Left renal cortex interstitium (tissue), 4 donors: ENCODE data around the gene KRT38. TPM values are rescaled to one million over a fixed set of nuclear protein-coding genes. Genes with fewer than 3 reads are reported as not detected.

Experiments used
- DNase-seq, 4 donors: peaks; one replicate each; pipeline ENCODE4 v3.0.0-alpha.2; 2013; ENCODE audit warnings: low read depth in 4 of 4, low spot score in 2 of 4, missing footprints in 1 of 4
- polyA plus RNA-seq, 4 donors: library from polyadenylated mRNA; unstranded; fragments of 120-200 nt; gene quantifications; one replicate each; pipeline ENCODE4 v1.2.1, GENCODE V29; 2013; ENCODE audit not compliant: insufficient read length in 4 of 4

KRT38 gene
- polyA plus RNA-seq: not detected

DNA sequence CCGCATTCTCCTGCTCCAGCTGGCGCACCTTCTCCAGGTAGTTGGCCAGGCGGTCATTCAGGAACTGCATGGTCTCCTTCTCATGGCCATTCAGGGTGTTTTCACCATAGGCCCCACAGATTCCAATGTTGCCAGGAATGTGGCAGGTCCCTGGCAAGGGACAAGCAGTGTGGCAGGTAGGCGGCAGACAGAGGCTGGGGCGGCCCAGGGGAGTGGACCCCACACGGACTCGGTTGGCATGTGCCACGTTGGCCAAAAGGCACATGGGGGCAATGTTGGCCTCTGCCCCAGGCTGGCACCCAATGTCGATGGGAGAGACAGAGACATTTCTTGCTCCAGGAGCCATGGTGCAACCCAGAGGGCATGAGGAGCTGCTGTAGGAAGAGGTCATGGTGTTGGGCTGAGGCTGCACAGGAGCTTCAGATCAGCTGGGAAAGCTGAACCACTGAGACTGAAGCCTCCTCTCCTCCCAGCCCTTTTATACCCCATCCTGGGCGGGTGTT lies at the start of gene KRT38:
KRT38 (minus strand) TSS at position 453 of the 503 bp plus-strand sequence; CDS start at position 391, 62 bp downstream.
- DNase-seq: no peak

DNA sequence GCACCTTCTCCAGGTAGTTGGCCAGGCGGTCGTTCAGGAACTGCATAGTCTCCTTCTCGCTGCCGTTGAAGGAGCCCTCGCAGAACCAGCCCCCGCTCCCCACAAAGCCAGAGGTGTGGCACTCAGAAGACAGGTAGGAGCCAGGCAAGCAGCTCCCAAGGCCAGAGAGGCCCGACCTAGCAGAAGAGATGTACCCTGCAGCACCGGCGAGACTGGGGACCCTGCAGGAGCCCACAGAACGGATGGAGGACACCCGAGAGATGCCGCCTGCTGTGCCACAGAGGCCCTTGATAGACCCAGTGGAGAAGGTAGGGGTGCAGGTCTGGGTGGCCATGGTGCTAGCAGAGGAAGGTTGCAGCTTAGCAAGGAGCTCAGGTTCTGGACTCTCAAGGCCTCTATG lies 48.7 kb upstream of the KRT38 start, which contains the start of gene KRT36:
KRT36 (minus strand) TSS at position 380 of the 400 bp plus-strand sequence; CDS start at position 334, 46 bp downstream.
- no peak for DNase-seq

GRCh38 chr17:41486809-41487530 lies 46.2 kb upstream of the KRT38 start:
- no peak for DNase-seq

DNA sequence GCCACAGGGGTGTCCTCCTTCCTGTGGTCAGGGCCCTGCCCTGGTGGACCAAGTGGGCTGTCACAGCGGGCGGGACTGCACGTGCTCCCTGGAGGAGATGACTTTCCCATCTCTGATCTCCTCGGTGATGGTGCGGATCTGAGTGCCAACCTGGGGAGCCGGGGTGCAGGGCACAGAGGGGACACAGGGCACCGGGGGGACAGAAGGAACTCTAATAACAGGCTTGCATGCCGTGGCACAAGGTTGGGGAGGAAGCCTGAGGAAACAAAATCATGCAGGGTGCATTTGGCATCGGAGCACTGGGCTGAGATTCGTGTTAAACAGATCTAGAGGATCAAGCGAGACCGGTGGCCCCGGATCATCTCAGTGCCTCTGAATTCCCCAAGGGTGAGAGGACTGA lies 45.5 kb upstream of the KRT38 start:
- DNase-seq: no peak

DNA sequence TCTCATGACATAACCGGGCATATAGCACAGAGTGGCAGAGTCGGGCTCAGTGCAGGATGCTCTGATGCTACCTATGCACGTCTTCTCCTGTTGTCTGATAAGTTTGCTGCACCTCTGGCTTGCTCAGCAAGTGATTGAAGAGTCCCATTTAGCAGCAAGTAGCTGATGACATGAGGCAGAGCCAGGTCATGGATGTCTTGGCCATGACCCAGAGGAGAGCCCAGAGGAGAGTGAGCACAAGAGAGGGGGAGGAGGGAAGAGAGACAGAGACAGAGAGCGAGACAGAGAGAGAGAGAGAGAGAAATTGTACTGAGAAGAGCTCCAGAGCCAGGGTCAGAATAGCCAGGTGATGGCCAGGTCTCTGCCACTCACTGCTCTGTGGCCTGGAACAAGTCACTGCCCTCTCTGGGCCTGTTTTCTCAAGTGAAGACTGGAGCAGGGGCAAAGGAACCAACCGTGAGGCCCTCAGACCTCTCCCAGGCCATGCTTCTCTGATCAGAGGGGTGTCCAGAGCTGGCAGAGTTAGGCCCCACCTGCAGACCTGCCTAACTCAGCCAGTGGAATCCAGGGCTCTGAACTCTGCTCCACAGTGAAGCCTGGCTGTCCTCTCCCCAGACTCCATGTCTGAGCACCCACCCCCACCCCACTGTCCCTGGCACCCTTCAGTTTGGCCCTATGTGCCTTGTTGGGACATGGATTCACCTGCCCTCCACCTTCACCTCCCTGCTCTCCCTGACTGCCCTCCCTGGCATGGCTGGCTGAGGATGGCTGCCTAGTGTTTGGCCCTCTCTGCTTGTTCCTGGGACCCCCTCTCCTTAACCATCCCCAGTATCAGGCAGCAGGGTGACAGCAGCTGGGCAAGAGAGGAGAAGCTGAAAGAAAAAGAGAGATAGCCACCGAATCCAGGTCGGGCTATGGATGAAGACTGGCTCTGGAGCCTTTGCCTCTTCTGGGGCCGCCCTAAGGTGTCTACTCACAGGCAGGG lies 44.4 kb upstream of the KRT38 start:
- no peak for DNase-seq

DNA sequence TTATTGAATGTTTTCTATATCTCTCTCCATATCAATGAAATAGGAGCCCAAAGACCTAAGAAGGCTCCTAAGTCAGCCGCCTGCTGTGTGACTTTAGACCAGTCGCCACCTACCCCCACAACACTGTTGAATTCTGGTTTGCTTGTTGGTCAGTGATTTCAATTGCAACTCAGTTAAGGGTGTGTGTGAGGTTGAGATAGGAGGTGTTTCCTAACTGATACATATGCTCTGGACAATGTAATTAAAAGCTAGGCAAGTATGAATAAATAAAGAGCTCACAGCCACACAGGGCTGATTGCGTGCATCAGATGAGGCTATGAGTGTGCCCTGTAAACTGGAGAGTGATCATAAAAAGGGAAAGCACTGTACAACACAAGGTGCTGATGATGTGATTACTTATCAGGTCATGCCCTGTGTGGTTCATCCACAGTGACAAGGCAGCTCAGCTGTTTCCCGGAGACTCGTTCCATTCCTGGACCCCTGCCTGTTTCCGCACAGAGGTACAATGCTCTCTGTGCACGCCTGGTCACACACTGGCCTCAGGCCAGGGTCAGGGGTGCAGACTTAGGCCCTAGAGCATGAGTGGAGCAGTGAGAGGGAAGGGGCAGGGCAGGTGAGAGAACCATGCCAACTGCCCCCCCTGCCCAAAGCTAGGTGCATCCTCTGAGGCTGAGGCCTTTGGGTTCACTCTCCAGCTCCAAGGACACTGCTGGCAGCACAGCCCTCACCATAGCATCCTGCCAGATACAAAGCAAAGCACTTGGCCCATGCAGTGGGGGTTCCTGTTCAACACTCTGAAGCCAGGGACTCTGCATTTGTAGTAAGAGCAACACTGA lies 43.4 kb upstream of the KRT38 start:
- DNase-seq: no peak

DNA sequence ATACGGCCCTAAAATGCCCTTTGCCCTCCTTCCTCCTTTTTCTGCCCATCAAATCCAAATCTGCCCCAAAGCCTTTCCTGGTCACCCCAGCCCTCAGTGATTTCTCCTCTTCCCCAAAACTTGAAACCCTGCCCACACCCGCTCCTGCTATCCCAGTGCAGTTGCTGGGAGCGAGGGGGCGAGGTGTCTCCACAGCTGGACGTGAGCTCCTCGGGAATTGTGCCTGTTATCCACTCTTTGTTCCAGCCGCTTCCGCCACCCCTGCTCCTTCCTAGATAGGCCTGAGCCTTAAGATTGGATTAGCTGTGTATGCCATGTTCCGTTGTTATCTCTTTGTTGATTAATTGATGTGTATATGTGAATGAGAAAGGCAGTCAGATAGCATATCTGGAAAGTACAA lies 42.7 kb upstream of the KRT38 start:
- DNase-seq: no peak

DNA sequence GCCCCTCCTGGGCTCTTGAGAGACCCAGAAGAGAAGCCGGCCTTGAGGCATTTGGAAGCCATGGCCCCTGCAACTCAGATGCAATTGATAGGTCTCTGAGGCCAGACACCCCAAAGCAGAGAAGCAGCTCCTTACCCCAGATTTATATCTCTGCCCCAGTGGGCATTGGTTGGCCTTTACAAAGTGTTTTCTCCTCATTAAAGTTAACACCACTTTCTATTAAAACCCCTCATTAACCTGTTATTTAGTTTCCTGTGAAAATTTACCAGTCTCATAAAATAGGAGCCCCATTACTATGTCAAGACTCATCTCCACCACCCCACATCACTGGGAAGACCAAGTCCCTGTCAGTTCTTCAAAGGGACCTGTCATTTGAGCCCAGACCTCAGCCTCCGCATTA lies 40.3 kb upstream of the KRT38 start, which contains the start of gene KRT35:
KRT35 (minus strand) TSS at position 116 of the 400 bp plus-strand sequence; CDS start at position 62, 54 bp downstream.
- peak in 2 of 4 donors; percentile 13 to 14 for DNase-seq

- no peak for DNase-seq
Observed at GRCh38 chr17:41480581-41480980, 39.8 kb upstream of the KRT38 start.

DNA sequence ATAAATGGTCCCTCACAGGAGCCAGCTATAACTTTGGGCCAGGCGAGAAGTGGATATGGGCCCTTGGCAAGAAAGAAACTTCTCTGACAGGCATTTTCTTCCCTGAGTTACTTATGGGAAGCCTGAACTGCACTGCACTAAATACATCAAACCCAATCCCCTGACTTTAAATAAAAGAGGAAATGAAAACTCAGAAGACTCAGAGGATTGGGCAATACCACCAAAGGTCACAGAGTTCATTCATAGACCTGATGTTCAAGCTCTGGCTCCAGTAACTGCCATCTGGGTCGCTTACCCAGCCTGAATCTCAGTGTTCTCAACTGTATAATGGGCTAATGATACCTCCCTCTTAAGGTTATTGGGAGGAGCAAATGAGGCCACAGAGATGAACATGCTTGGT lies 39.4 kb upstream of the KRT38 start:
- no peak for DNase-seq

GRCh38 chr17:41478237-41478636 lies 37.5 kb upstream of the KRT38 start:
- DNase-seq: no peak

DNA sequence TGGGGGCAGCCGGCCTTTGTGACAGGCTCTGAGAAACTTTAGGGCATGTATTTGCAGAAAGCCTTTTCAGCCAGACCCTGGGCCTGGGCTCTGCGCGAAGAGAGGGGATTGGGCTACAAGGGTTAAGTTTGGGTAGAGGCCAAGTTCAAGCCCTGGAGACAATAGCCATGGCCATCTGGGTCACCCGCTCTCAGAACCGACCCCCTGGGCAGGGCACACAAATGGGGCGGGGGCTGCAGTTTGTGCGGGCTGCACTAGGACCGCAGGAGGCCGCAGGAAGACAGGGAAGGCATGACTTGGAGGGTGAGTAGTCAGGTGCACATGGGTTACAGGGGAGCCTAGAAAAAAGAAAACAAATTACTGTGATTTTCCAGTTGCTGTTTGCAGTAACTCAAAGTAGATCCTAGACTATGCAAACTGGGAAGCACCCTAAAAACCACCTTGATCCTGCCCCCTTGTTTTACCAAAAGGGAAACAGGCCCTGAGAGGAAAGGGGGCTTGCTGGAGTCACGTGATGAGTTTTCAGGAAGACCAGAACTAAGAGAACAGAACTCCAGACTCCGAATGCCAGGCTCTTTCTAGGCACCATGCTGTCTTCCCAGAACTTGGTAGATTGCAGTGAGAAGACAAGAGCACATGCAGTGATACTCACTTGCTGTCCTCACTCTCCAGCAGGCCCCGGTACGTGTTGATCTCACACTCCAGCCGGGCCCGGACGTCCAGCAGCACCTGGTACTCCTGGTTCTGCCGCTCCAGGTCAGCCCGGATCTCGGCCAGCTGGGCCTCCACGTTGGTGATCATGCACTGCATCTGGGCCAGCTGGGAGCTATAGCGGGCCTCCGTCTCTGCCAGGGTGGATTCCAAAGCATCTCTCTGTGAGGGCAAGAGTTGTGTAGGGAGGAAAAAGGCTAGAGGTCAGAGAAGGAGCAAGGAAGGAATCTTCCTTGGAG lies 36.4 kb upstream of the KRT38 start:
- DNase-seq: no peak

DNA sequence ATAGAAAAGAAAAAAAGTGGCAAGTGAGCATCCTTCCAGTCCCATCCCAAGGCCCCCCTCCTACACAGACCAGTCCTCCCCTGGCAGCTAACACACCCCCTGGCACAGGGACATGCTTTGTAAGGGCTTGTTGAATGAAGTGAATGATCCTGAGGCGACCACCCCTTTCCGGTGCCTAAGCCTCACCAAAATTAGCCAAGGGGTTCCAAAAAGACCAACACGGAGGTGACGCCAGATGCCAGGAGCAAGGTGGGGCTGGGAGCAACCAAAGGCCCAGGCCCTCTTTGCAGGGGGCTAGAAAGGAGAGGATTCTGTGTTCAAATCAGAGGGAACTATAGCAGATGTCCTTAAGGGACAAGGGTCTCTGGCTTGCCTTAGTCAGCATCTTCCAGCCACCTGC lies 34.6 kb upstream of the KRT38 start:
- DNase-seq: no peak

- no peak for DNase-seq
Observed at GRCh38 chr17:41474863-41475262, 34.1 kb upstream of the KRT38 start.

- DNase-seq: no peak
Observed at GRCh38 chr17:41468346-41468745, 27.6 kb upstream of the KRT38 start.

DNA sequence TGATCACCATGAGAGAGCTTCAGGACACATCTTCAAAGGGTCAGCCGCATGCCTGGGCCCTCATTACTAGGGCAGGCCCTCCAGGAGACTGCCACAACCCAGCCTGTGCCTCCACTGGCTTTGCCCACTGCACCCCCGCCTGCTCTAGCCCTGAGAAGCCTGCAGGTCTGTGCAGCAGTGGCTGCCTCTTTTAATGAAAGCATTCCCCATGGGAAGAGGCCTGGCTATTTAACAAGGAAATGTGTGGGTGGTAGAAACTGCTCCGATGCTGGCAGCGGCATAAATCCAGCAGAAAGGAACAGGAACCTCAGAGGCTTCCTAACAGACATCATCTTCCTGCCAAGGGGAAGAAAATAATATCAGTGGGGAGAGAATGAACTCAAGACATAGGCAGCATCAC lies 26.8 kb upstream of the KRT38 start:
- DNase-seq: no peak

GRCh38 chr17:41466988-41467387 lies 26.2 kb upstream of the KRT38 start, which contains the start of gene KRT32:
Gene KRT32, minus strand, starts transcription at chr17:41467386. Its CDS starts 61 bp downstream, at chr17:41467325.
- DNase-seq: no peak

GRCh38 chr17:41464682-41465081 lies 23.9 kb upstream of the KRT38 start:
- DNase-seq: no peak

- no peak for DNase-seq
Observed at GRCh38 chr17:41464173-41464572, 23.4 kb upstream of the KRT38 start.
